HG03097 (cell line): ENCODE data around the gene GNAQ.
"Not testable (repeated sequence)": the region's sequence is repeated elsewhere in the genome, so short reads cannot be mapped to it uniquely, and the experiment has no call there.

Experiments used
- ATAC-seq: cut with Tn5 transposase; IDR thresholded peaks from one replicate; pipeline ENCODE4 v1.9.1; 2021; ENCODE audit not compliant: unreplicated experiment, low FRiP score

GNAQ gene

DNA sequence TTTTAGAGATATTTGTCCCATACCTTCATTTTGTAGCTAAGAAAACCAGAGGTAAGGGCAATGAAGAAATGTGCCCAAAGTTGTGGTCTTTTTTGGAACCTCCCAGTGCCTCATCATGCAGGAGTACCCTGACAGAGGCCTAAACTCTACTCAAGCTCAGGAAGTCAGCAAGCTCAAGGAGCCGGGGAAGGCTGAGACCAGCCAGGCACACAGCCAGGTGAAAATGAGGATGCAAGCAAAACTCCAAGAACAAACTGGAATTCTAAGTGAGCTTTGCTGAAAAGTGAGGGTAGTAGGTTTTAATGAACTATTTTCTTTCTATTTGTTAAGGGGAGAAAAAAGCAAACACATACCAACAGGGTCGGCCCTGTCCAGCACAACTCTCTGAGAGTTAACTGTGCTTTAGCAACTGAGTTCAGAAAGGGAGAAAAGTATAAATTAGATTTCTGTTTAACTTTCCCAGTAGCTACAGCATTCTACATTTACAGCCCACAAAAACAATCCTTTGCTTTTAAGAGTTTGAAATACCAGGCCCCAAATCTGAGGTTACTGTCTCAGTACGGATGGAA is 146.4 kb downstream of the GNAQ start:
- ATAC-seq, result no peak

- no peak for ATAC-seq
Measured at GRCh38 chr9:77883846-77884771, 147.5 kb downstream of the GNAQ start.

- ATAC-seq, result no peak
Measured at GRCh38 chr9:77883133-77883532, 148.5 kb downstream of the GNAQ start.

GRCh38 chr9:77882294-77882693 is 149.3 kb downstream of the GNAQ start:
- ATAC-seq, result no peak

DNA sequence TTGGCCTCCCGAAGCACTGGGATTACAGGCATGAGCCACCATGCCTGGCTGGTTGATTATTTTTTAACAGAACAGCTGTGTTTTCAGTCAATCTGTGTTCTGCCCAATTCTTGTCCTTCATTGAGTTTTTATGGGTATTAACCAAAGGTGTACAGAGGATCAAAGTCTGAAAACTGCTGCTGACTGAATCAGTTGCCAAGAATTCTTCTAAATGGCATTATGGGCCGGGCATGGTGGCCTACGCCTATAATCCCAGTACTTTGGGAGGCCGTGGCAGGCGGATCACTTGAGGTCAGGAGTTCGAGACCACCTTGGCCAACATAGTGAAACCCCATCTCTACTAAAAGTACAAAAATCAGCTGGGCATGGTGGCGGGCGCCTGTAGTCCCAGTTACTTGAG is 150.0 kb downstream of the GNAQ start:
- ATAC-seq, result not testable (repeated sequence)

DNA sequence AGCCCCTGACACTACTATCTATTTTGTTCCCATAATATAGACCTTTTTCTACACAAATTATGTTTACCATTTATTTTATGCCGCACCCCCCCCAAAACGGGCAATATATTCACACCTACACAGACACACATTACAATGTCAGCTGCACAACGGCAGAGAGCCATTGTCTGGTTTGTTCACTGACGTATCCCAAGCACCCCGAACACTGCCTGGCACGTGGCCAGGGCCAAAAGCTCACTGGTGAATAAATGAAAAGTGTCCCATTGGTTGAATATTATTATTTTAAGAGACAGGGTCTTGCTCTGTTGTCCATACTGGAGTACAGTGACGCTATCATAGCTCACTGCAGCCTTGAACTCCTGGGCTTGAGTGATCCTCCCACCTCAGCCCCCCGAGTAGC is 150.5 kb downstream of the GNAQ start:
- no peak for ATAC-seq

DNA sequence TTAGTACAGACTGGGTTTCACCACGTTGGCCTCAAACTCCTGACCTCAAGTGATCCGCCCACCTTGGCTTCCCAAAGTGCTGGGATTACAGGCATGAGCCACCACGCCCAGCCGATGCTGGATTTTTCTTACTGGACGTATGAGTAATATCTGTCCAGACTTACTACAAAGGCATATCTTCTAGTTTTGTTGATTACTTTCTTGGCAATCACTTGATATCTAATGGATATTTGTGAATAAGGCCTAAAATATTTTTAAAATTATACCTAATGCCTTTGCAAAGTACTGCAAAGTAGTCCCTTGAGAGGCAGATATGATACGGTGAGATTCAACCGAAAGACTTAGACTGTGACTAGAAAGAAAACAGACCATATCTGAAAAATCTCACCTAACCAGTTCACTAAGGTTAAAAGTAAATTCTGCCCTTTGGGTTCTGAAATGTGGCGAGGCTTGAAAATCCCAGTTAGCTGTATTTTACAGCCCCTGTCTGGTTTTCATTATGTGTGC is 152.1 kb downstream of the GNAQ start:
- no peak for ATAC-seq

GRCh38 chr9:77878793-77879192 is 152.8 kb downstream of the GNAQ start:
- not testable (repeated sequence) for ATAC-seq

- ATAC-seq, result no peak
Measured at GRCh38 chr9:77877976-77878375, 153.6 kb downstream of the GNAQ start.

DNA sequence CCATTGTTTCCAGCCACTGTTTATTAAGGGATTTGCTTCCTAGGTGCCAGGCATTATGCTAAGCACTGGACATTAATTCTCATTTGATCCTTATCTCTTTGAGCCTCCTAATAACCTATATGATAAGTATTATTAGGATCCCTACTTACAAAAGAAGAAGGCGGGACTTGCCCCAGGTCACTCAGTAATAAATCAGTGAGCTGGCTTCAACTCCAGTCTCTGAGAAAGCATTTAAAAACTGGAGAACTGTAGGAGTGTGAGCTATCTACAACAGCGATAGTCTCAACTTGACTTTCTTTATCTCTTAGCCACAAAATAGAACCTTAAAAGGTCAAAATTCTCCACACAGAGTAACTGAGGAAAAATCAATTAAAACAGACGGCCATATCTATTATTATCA is 155.0 kb downstream of the GNAQ start:
- ATAC-seq, result no peak

GRCh38 chr9:77876091-77876490 is 155.5 kb downstream of the GNAQ start:
- no peak for ATAC-seq

GRCh38 chr9:77872863-77873262 is 158.7 kb downstream of the GNAQ start:
- no peak for ATAC-seq

DNA sequence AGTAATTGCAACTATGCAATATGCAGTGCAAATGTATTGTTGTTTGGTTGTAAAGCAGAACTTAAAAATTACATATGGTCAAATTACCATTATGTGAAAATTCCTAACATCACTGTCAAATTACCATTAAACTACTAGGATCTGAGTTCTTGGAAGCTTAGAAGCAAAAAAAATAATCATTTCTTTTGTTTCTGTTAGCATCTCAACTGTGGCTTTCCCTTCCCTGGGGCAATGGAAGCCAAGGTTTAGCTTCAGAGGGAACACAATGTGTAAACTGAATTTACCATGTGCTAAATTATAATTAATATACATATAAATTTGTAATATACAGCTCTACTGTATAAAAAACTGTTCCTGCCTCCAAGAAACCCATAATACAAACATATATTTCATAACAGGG is 159.4 kb downstream of the GNAQ start:
- no peak for ATAC-seq

DNA sequence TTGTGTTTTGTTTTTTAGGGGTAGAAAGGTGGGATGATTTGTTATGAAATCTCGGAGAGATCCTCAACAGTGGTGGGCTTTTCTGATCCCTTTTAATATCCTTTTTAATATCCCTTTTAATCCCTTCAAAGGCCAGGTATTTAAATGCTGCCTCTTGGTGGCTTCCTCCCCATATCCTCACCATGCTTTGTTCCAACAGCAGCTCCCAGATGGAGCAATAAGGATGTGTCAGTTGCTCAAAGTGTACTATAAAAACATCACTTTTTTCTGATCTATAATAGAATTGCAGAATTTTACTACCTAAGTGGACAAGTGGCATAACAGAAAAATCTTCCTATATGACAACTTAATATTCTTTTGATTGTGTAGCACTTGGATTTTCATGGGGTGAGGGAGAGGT is 160.1 kb downstream of the GNAQ start:
- no peak for ATAC-seq

DNA sequence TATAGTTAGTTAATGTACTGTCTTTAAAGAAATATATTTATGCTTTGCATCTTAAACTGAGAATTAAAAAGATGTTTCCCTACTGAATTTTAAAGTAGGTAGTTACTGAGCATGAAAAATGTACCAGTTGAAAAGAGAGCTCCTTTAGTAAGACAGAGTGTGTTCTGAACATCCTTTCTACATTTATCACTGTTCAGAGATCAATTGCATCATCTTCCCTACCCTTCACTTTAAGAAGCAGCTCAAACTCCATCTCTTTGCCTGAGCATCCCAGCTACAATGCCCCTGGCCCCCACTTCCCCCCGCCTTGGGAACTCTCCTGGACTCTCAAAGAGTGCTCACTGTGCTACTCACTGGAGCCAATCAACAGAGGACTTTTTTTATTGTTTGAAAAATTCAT is 164.7 kb downstream of the GNAQ start:
- no peak for ATAC-seq

- no peak for ATAC-seq
Measured at GRCh38 chr9:77865385-77866047, 166.1 kb downstream of the GNAQ start.

DNA sequence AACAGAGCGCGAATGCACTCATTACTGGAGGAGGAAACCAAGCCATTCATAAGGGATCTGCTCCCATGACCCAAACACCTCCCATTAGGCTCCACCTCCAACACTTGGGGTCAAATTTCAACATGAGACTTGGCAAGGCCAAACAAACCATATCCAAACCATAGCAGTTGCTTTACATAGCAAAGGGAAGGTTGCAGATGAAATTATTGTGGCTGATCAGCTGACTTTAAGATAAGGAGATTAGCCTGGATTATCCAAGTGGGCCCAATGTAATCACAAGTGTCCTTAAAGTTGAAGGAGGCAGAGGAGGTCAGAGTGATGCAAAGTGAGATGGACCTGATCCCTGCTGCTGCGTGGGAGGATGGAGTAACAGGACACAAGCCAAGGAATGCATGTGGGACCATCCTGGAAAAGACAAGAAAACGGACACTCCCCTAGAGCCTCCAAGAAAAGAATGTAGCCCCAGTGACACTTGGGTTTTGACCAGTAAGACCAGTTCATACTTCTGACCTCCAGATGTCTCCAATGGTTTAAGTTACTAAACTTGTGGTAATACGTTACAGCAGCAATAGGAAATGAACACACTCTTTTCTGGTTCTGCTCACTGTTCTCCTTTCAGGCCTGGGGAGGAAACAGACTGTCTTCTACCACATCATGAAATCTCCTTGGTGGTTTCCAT is 167.3 kb downstream of the GNAQ start:
- no peak for ATAC-seq

DNA sequence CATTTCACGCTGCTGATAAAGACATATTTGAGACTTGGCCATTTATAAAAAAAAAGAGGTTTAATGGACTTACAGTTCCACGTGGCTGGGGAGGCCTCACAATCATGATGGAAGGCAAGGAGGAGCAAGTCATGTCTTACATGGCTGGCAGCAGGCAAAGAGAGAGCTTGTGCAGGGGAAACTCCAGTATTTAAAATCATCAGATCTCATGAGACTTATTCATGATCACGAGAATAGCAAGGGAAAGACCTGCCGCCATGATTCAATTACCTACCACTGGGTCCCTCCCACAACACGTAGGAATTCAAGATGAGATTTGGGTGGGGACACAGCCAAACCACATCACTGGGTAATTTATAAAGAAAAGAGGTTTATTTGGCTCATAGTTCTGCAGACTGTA is 168.0 kb downstream of the GNAQ start:
- not testable (repeated sequence) for ATAC-seq

DNA sequence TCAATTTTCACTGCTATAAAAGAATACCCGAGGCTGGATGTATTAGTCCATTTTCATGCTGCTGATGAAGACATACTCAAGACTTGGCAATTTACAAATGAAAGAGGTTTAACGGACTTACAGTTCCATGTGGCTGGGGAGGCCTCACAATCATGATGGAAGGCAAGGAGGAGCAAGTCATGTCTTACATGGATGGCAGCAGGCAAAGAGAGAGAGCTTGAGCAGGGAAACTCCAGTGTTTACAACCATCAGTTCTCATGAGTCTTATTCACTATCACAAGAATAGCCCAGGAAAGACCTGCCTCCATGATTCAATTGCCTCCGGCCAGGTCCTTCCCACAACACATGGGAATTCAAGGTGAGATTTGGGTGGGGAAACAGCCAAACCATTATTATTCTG is 170.7 kb downstream of the GNAQ start:
- ATAC-seq, result not testable (repeated sequence)

DNA sequence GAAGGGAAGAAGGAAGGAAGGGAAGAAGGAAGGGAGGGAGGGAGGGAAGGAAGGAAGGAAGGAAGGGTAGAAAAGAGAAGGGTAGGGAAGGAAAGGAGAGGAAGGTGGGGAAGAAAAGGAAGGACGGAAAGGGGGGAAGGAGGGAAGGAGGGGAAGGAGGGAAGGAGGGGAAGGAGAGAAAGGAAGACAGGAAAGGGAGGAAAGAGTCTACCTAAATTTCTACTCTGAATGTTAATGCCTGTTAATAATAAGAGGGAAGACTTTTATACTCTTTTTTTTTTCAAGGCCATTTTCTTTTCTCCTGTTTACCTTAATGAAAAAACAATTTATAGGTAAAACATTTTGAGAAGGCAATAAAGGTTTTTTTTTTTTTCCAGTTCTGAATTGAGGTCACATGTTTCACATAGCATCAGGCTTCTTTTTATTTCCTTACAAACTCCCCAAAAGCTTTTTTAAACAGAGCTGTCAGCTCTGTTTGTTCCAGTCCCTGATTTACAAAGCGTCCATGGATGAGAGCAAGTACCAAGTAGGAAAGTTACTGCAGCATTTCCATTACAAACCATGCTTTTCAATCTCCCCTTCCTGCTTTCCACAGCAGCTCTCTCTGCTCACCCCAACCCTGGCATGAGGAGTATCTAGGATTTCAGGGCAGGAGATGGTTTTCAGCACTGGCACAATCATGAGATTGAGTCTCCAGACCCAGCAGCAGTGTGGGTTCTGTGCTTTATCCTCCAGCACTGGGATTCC is 173.9 kb downstream of the GNAQ start:
- ATAC-seq, result no peak
